ENCODE results near the gene USHBP1.

Gene USHBP1

GRCh38 chr19:17256130-17256529 is 8.4 kb downstream of the USHBP1 start:
- no peaks in the 10 kb centered on the region for H3K4me1 ChIP-seq (ENCODE audit: low read depth, poor library complexity, severe bottlenecking)
- H3K4me3 ChIP-seq (IDR thresholded peaks at IDR 0.05; ENCODE audit: insufficient read depth, low read depth, low read length): no peak overlapping the region
- H2AFZ ChIP-seq (ENCODE audit: low read depth): no peak overlapping the region
- H3K9ac ChIP-seq: no peak overlapping the region
- no peak overlapping the region for H3K4me2 ChIP-seq
- no peaks in the 10 kb centered on the region for H4K20me1 ChIP-seq (ENCODE audit: insufficient read depth)
- no peaks in the 10 kb centered on the region; the same call in 1 of the 2 replicates for H3K27me3 ChIP-seq (ENCODE audit: insufficient read depth, low read depth)
- no peaks in the 10 kb centered on the region for H3K36me3 ChIP-seq (ENCODE audit: insufficient read depth)
- no peaks in the 10 kb centered on the region for H3K79me2 ChIP-seq (ENCODE audit: insufficient read depth, low read depth)
- no peak overlapping the region for H3K27ac ChIP-seq
- no peak for TF ChIP-seq CTCF (conservative IDR thresholded peaks at IDR 0.05; ENCODE audit: low read depth, low read length)

- Histone ChIP-seq H3K27me3 (ENCODE audit: insufficient read depth, low read depth) (no peaks in the 10 kb centered on the region; the same call in 1 of the 2 replicates), H2AFZ (ENCODE audit: low read depth) (no peak overlapping the region), H3K9ac (no peak overlapping the region), H4K20me1 (ENCODE audit: insufficient read depth) (no peaks in the 10 kb centered on the region), H3K27ac (no peak overlapping the region), H3K36me3 (ENCODE audit: insufficient read depth) (no peaks in the 10 kb centered on the region), H3K4me1 (ENCODE audit: low read depth, poor library complexity, severe bottlenecking) (no peaks in the 10 kb centered on the region), H3K79me2 (ENCODE audit: insufficient read depth, low read depth) (no peaks in the 10 kb centered on the region), H3K4me3 (IDR thresholded peaks at IDR 0.05; ENCODE audit: insufficient read depth, low read depth, low read length) (no peak overlapping the region), H3K4me2 (no peak overlapping the region)
- TF ChIP-seq CTCF (conservative IDR thresholded peaks at IDR 0.05; ENCODE audit: low read depth, low read length): no peak
These were observed 9.4 kb downstream of the USHBP1 start for GRCh38 chr19:17255150-17255621.

- no peaks in the 10 kb centered on the region for H4K20me1 ChIP-seq (ENCODE audit: insufficient read depth)
- no peak overlapping the region for H3K27ac ChIP-seq
- H3K9ac ChIP-seq: no peak overlapping the region
- TF ChIP-seq CTCF (conservative IDR thresholded peaks at IDR 0.05; ENCODE audit: low read depth, low read length): no peak
- H3K36me3 ChIP-seq (ENCODE audit: insufficient read depth): no peaks in the 10 kb centered on the region
- no peaks in the 10 kb centered on the region for H3K4me1 ChIP-seq (ENCODE audit: low read depth, poor library complexity, severe bottlenecking)
- H3K79me2 ChIP-seq (ENCODE audit: insufficient read depth, low read depth): no peaks in the 10 kb centered on the region
- H2AFZ ChIP-seq (ENCODE audit: low read depth): no peak overlapping the region
- H3K4me2 ChIP-seq: no peak overlapping the region
- no peaks in the 10 kb centered on the region; the same call in 1 of the 2 replicates for H3K27me3 ChIP-seq (ENCODE audit: insufficient read depth, low read depth)
- H3K4me3 ChIP-seq (IDR thresholded peaks at IDR 0.05; ENCODE audit: insufficient read depth, low read depth, low read length): no peak overlapping the region
These were observed 9.9 kb downstream of the USHBP1 start for GRCh38 chr19:17254636-17255035.

GRCh38 chr19:17249887-17250548 is 14.5 kb downstream of the USHBP1 start:
- H3K9ac ChIP-seq: no peak overlapping the region
- no peaks in the 10 kb centered on the region for H3K36me3 ChIP-seq (ENCODE audit: insufficient read depth)
- no peak overlapping the region for H2AFZ ChIP-seq (ENCODE audit: low read depth)
- peaks cover 10% of the 10 kb centered on the region for H3K4me1 ChIP-seq (ENCODE audit: low read depth, poor library complexity, severe bottlenecking)
- H3K4me2 ChIP-seq: no peak overlapping the region
- H3K4me3 ChIP-seq (IDR thresholded peaks at IDR 0.05; ENCODE audit: insufficient read depth, low read depth, low read length): no peak overlapping the region
- H3K79me2 ChIP-seq (ENCODE audit: insufficient read depth, low read depth): no peaks in the 10 kb centered on the region
- no peaks in the 10 kb centered on the region; the same call in 1 of the 2 replicates for H3K27me3 ChIP-seq (ENCODE audit: insufficient read depth, low read depth)
- no peak overlapping the region for H3K27ac ChIP-seq
- H4K20me1 ChIP-seq (ENCODE audit: insufficient read depth): no peaks in the 10 kb centered on the region
- no peak for TF ChIP-seq CTCF (conservative IDR thresholded peaks at IDR 0.05; ENCODE audit: low read depth, low read length)

Data from KMS-11 (cell line).